Gastroesophageal sphincter (tissue), 3 donors: ENCODE data around the gene WNT5B.

Source experiments
- CTCF ChIP-seq, 4 experiments: fragments of 200-600 bp in 2 of 4; fragments of 450-650 bp in 2 of 4; sonication (generic) in 1 of 4; IDR thresholded peaks; one replicate each; pipeline ENCODE4 v1.5.1; 2017 to 2019; ENCODE audit warnings: antibody characterized with exemption in 4 of 4, mild to moderate bottlenecking in 2 of 4, moderate library complexity in 2 of 4
- POLR2A ChIP-seq, 2 donors: fragments of 450-650 bp; IDR thresholded peaks; one replicate each; pipeline ENCODE4 v1.6.1; 2017; ENCODE audit warnings: antibody characterized with exemption in 2 of 2, mild to moderate bottlenecking in 2 of 2, moderate library complexity in 1 of 2
- POLR2AphosphoS5 ChIP-seq: sonication (generic); formaldehyde crosslinking; IDR thresholded peaks from one replicate; pipeline ENCODE4 v1.6.1; 2017; ENCODE audit warnings: antibody characterized with exemption

- TF ChIP-seq CTCF (IDR thresholded peaks at IDR 0.05) (no peak), POLR2AphosphoS5 (no peak), POLR2A (IDR thresholded peaks at IDR 0.05) (no peak)
These were observed 46.9 kb upstream of the WNT5B start for GRCh38 chr12:1581973-1582708.
